GM23338 (cell line): Measurements from ENCODE around the gene TAS2R41. TPM values are rescaled to one million over a fixed set of nuclear protein-coding genes. Genes with fewer than 3 reads are reported as not detected.
A peak's percentile ranks its signal among the peaks of the same experiment; 100 is the strongest.

Experiments used
- ATAC-seq: fragments of 200-7000 bp; cut with Tn5 transposase; 3 replicates; pipeline ENCODE4 v1.9.1; 2020
- DNase-seq: peaks from one replicate; pipeline ENCODE4 v3.0.0-alpha.2; 2015; ENCODE audit warnings: low spot score
- H2AFZ ChIP-seq: fragments of 200-600 bp; sonication (generic); 2 replicates; pipeline ENCODE4 v1.8.0; 2016; ENCODE audit warnings: antibody characterized with exemption, mild to moderate bottlenecking, moderate library complexity
- H3F3A ChIP-seq: fragments of 200-600 bp; sonication (generic); replicated peaks from 2 replicates; pipeline ENCODE4 v1.8.0; 2017; ENCODE audit warnings: antibody characterized with exemption, mixed run types, low read depth
- H3K27ac ChIP-seq: fragments of 200-600 bp; sonication (generic); 2 replicates; pipeline ENCODE4 v1.6.1; 2016; ENCODE audit warnings: low read depth
- H3K27me3 ChIP-seq: fragments of 200-600 bp; sonication (generic); 2 replicates; pipeline ENCODE4 v1.8.0; 2016; ENCODE audit warnings: mild to moderate bottlenecking, mixed run types, moderate library complexity; ENCODE audit not compliant: insufficient read depth
- H3K36me3 ChIP-seq: fragments of 200-600 bp; sonication (generic); 2 replicates; pipeline ENCODE4 v1.8.0; 2016; ENCODE audit warnings: mild to moderate bottlenecking; ENCODE audit not compliant: insufficient read depth
- H3K4me1 ChIP-seq: fragments of 200-600 bp; sonication (generic); 2 replicates; pipeline ENCODE4 v1.8.0; 2016; ENCODE audit warnings: mild to moderate bottlenecking, moderate library complexity; ENCODE audit not compliant: insufficient read depth
- H3K4me2 ChIP-seq: fragments of 200-600 bp; sonication (generic); 2 replicates; pipeline ENCODE4 v1.7.1; 2017; ENCODE audit warnings: mixed run types
- H3K4me3 ChIP-seq: fragments of 200-600 bp; sonication (generic); 2 replicates; pipeline ENCODE4 v1.6.1; 2016; ENCODE audit warnings: mixed run types
- H3K79me2 ChIP-seq: fragments of 200-600 bp; sonication (generic); replicated peaks from 2 replicates; pipeline ENCODE4 v1.8.0; 2017; ENCODE audit warnings: mild to moderate bottlenecking; ENCODE audit not compliant: insufficient read depth
- H3K9me2 ChIP-seq: fragments of 200-600 bp; sonication (generic); 2 replicates; pipeline ENCODE4 v1.8.0; 2017; ENCODE audit not compliant: insufficient read depth
- H4K20me1 ChIP-seq: fragments of 200-600 bp; sonication (generic); replicated peaks from 2 replicates; pipeline ENCODE4 v1.8.0; 2017; ENCODE audit warnings: mild to moderate bottlenecking; ENCODE audit not compliant: insufficient read depth
- H3K27ac Mint-ChIP-seq: 2 replicates; pipeline ENCODE4 v1.8.0; 2020; ENCODE audit warnings: inconsistent platforms, mild to moderate bottlenecking, moderate library complexity, mixed read lengths
- H3K27me3 Mint-ChIP-seq: 3 replicates; pipeline ENCODE4 v1.8.0; 2022; ENCODE audit warnings: low read depth, mild to moderate bottlenecking, moderate library complexity, mixed read lengths, inconsistent platforms; ENCODE audit not compliant: insufficient read depth, poor library complexity
- H3K36me3 Mint-ChIP-seq: 3 replicates; pipeline ENCODE4 v1.8.0; 2021; ENCODE audit warnings: low read depth, mild to moderate bottlenecking, inconsistent platforms, moderate library complexity, mixed read lengths
- H3K4me1 Mint-ChIP-seq: 3 replicates; pipeline ENCODE4 v1.8.0; 2020; ENCODE audit warnings: mild to moderate bottlenecking, inconsistent platforms, mixed read lengths
- H3K4me3 Mint-ChIP-seq: 3 replicates; pipeline ENCODE4 v1.8.0; 2021; ENCODE audit warnings: moderate library complexity, mild to moderate bottlenecking, inconsistent platforms, mixed read lengths
- H3K9me3 Mint-ChIP-seq: 3 replicates; pipeline ENCODE4 v1.8.0; 2020; ENCODE audit warnings: moderate library complexity, mild to moderate bottlenecking, inconsistent platforms, mixed read lengths
- CTCF ChIP-seq, 2 experiments: fragments of 200-600 bp in 1 of 2; sonication (generic) in 1 of 2; conservative IDR thresholded peaks; 2 replicates each; pipeline versions ENCODE4 v1.5.1 to v1.6.1; 2016 to 2017; ENCODE audit warnings: antibody characterized with exemption in 2 of 2, low read depth in 2 of 2, mild to moderate bottlenecking in 2 of 2, moderate library complexity in 1 of 2
- JUNB ChIP-seq: IDR thresholded peaks from one replicate; pipeline ENCODE4 v1.6.1; 2016; ENCODE audit warnings: antibody characterized with exemption; ENCODE audit not compliant: unreplicated experiment
- NANOG ChIP-seq: IDR thresholded peaks from 2 replicates; pipeline ENCODE4 v1.6.1; 2016; ENCODE audit warnings: antibody characterized with exemption, borderline replicate concordance
- POLR2AphosphoS5 ChIP-seq: IDR thresholded peaks from 2 replicates; pipeline ENCODE4 v1.6.1; 2016; ENCODE audit warnings: antibody characterized with exemption, low read depth
- REST ChIP-seq: IDR thresholded peaks from one replicate; pipeline ENCODE4 v1.6.1; 2018; ENCODE audit warnings: antibody characterized with exemption; ENCODE audit not compliant: unreplicated experiment
- ZNF462 ChIP-seq: fragments of 250-450 bp; sonication (Bioruptor Pico); IDR thresholded peaks from 2 replicates; pipeline ENCODE4 v1.5.0; 2020; ENCODE audit warnings: mild to moderate bottlenecking, moderate library complexity
- polyA plus RNA-seq: library from polyadenylated mRNA; unstranded; fragments of >200 nt; fragmentation: Nextera tagmentation; extraction: Ambion mirVana; gene quantifications from 2 replicates; pipeline ENCODE4 v1.2.1, GENCODE V29; 2016
- total RNA-seq: library from RNA; depleted of rRNA; stranded (reverse); fragments of >200 nt; shearing (Covaris generic); gene quantifications from 2 replicates; pipeline ENCODE4 v1.2.3, GENCODE V29; 2014

The TAS2R41 gene
- total and polyA plus RNA-seq, 2 experiments from 2014 or later: 1.2 TPM; not detected in 1

GRCh38 chr7:143490717-143491306 lies 13.1 kb downstream of the TAS2R41 start:
- H3K36me3 ChIP-seq: no peaks in the 10 kb centered on the region
- Mint-ChIP-seq H3K27me3 (no peaks in the 10 kb centered on the region), H3K9me3 (no peaks in the 10 kb centered on the region), H3K4me1 (peaks cover 3% of the 10 kb centered on the region; the same call in 1 of the 3 replicates), H3K4me3 (no peak overlapping the region), H3K36me3 (no peaks in the 10 kb centered on the region), H3K27ac (no peak overlapping the region)
- peak; percentile 66 for DNase-seq
- peak; percentile 95 for ATAC-seq
- no peaks in the 10 kb centered on the region for H3K79me2 ChIP-seq
- no peak overlapping the region for H3K4me3 ChIP-seq
- no peak overlapping the region for H3K27ac ChIP-seq
- H3F3A ChIP-seq: no peaks in the 10 kb centered on the region
- peak; percentile 95 for TF ChIP-seq ZNF462
- peak; percentile 54 to 83 for TF ChIP-seq CTCF (conservative IDR thresholded peaks at IDR 0.05; ENCODE audit: low read depth in 2 of 2)
- no peak for TF ChIP-seq POLR2AphosphoS5
- no peak for TF ChIP-seq NANOG
- TF ChIP-seq JUNB: no peak
- no peak for TF ChIP-seq REST
- H3K4me1 ChIP-seq: no peaks in the 10 kb centered on the region
- no peak overlapping the region for H2AFZ ChIP-seq
- no peaks in the 10 kb centered on the region; the same call in 1 of the 2 replicates for H3K9me2 ChIP-seq
- no peaks in the 10 kb centered on the region for H4K20me1 ChIP-seq
- H3K27me3 ChIP-seq: no peaks in the 10 kb centered on the region
- no peak overlapping the region for H3K4me2 ChIP-seq
